ENCODE data around the gene AFAP1.
"Not testable (repeated sequence)": the region's sequence is repeated elsewhere in the genome, so short reads cannot be mapped to it uniquely, and the experiment has no call there.

The AFAP1 gene

GRCh38 chr4:7928711-7929110 lies 10.9 kb downstream of the AFAP1 start:
- H3K9me3 Mint-ChIP-seq: no peaks in the 10 kb centered on the region
- no peaks in the 10 kb centered on the region for H3K4me1 Mint-ChIP-seq
- no peaks in the 10 kb centered on the region for H3K36me3 Mint-ChIP-seq
- peaks cover 25 to 54% of the 10 kb centered on the region in 2 donors for H3K27me3 Mint-ChIP-seq
- DNase-seq (no peak), ATAC-seq (replicated peaks) (no peak)
- H3K27ac Mint-ChIP-seq: no peak overlapping the region
- H3K4me3 Mint-ChIP-seq: no peak overlapping the region

DNA sequence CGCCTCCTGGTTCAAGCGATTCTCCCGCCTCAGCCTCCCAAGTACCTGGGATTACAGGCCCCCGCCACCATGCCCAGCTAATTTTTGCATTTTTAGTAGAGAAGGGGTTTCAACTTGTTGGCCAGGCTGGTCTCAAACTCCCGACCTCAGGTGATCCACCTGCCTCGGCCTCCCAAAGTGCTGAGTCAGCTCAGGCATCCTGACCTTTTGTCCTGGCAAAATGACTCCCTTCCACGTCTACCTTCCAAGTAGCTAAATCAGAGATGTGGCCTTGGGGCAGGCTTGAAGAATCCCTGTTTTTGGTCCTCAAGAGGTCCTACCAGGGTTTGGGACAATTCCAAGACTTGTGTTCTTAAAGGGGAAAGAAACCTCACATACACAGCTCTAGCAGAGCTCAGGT lies 12.8 kb downstream of the AFAP1 start:
- Mint-ChIP-seq H3K36me3 (no peaks in the 10 kb centered on the region), H3K9me3 (no peaks in the 10 kb centered on the region), H3K27ac (no peak overlapping the region), H3K27me3 (peaks cover 18 to 40% of the 10 kb centered on the region in 2 donors), H3K4me1 (no peaks in the 10 kb centered on the region), H3K4me3 (no peak overlapping the region)
- DNase-seq (no peak), ATAC-seq (replicated peaks) (no peak)

DNA sequence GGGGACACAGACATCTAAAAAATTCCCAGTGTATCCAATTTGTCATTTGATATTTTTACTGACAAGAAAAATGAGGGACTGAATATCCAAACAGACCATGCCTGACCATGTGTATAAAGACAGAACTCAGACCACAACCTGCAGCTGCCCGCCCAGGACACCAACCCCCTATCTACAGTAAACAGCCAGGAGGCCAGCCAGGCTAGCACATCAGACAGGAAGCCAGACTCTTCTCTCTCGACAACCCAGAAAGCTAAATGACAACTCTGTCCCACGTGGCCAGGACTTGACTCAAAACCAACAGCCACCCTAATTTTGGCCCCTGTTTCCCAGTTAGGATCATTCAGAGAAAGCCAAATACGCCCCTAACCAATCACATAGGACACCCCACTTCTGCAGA lies 15.1 kb downstream of the AFAP1 start:
- ATAC-seq (replicated peaks) (no peak), DNase-seq (no peak)
- no peaks in the 10 kb centered on the region for H3K36me3 Mint-ChIP-seq
- H3K27me3 Mint-ChIP-seq: peaks cover 6 to 22% of the 10 kb centered on the region in 2 donors
- no peak overlapping the region for H3K27ac Mint-ChIP-seq
- no peaks in the 10 kb centered on the region for H3K9me3 Mint-ChIP-seq
- H3K4me3 Mint-ChIP-seq: no peak overlapping the region
- no peaks in the 10 kb centered on the region for H3K4me1 Mint-ChIP-seq

GRCh38 chr4:7924163-7924562 lies 15.5 kb downstream of the AFAP1 start:
- H3K4me3 Mint-ChIP-seq: no peak overlapping the region
- H3K27ac Mint-ChIP-seq: no peak overlapping the region
- H3K9me3 Mint-ChIP-seq: no peaks in the 10 kb centered on the region
- DNase-seq (no peak), ATAC-seq (replicated peaks) (no peak)
- H3K27me3 Mint-ChIP-seq: peaks cover 2 to 18% of the 10 kb centered on the region in 2 donors
- H3K36me3 Mint-ChIP-seq: no peaks in the 10 kb centered on the region
- H3K4me1 Mint-ChIP-seq: no peaks in the 10 kb centered on the region

GRCh38 chr4:7922466-7922865 lies 17.2 kb downstream of the AFAP1 start:
- DNase-seq (no peak), ATAC-seq (replicated peaks) (no peak)
- no peak overlapping the region for H3K4me3 Mint-ChIP-seq
- no peaks in the 10 kb centered on the region for H3K36me3 Mint-ChIP-seq
- peaks cover 3 to 7% of the 10 kb centered on the region in 2 donors for H3K27me3 Mint-ChIP-seq
- no peaks in the 10 kb centered on the region for H3K4me1 Mint-ChIP-seq
- H3K9me3 Mint-ChIP-seq: no peaks in the 10 kb centered on the region
- no peak overlapping the region for H3K27ac Mint-ChIP-seq

GRCh38 chr4:7918981-7919380 lies 20.7 kb downstream of the AFAP1 start:
- Mint-ChIP-seq H3K9me3 (no peaks in the 10 kb centered on the region), H3K4me1 (peaks cover 0 to 7% of the 10 kb centered on the region in 2 donors), H3K27ac (no peak overlapping the region)

GRCh38 chr4:7918187-7918586 lies 21.5 kb downstream of the AFAP1 start:
- peaks cover 20 to 24% of the 10 kb centered on the region in 2 donors for H3K27me3 Mint-ChIP-seq
- not testable (repeated sequence) for H3K9me3 Mint-ChIP-seq; H3K27ac Mint-ChIP-seq; ATAC-seq (replicated peaks); DNase-seq; H3K4me3 Mint-ChIP-seq; H3K36me3 Mint-ChIP-seq; H3K4me1 Mint-ChIP-seq

More at GRCh38 chr4:7918981-7919380, 20.7 kb downstream of the AFAP1 start:
- ATAC-seq (replicated peaks) (no peak), DNase-seq (no peak)
- Mint-ChIP-seq H3K4me3 (no peak overlapping the region), H3K27me3 (peaks cover 21 to 24% of the 10 kb centered on the region in 2 donors), H3K36me3 (no peaks in the 10 kb centered on the region)

DNA sequence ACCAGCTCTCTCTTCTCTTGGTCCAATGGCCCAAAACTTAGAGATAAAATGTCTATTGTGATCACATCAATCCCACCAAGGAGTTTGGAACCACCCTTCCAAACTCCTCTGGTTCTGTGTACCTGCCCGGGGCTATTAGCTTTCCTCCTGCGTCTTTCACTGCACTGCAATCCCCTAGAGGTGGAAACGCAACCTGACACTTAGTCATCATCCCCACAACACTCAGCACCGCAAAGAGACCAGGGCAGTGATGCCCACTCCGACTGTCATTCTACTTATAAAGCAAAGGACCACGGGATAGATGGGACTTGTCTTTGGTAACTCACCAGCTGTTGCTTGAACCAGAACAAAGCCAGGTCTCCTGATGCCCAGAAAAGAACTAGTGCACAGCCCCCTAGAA lies 22.0 kb downstream of the AFAP1 start:
- Mint-ChIP-seq H3K27me3 (peaks cover 22 to 28% of the 10 kb centered on the region in 2 donors), H3K9me3 (no peaks in the 10 kb centered on the region), H3K27ac (no peak overlapping the region), H3K4me3 (no peak overlapping the region), H3K4me1 (peaks cover 0 to 7% of the 10 kb centered on the region in 2 donors), H3K36me3 (no peaks in the 10 kb centered on the region)
- no peak for ATAC-seq (replicated peaks)
- DNase-seq: no peak

- no peaks in the 10 kb centered on the region for H3K36me3 Mint-ChIP-seq
- no peak for ATAC-seq (replicated peaks)
- H3K27me3 Mint-ChIP-seq: peaks cover 34 to 38% of the 10 kb centered on the region in 2 donors
- no peak overlapping the region for H3K27ac Mint-ChIP-seq
- peaks cover 0 to 7% of the 10 kb centered on the region in 2 donors for H3K4me1 Mint-ChIP-seq
- H3K9me3 Mint-ChIP-seq: no peaks in the 10 kb centered on the region
- no peak overlapping the region for H3K4me3 Mint-ChIP-seq
- no peak for DNase-seq
Observed at GRCh38 chr4:7915875-7916242, 23.8 kb downstream of the AFAP1 start.

- DNase-seq: no peak
- H3K36me3 Mint-ChIP-seq: no peaks in the 10 kb centered on the region
- H3K27ac Mint-ChIP-seq: no peak overlapping the region
- no peaks in the 10 kb centered on the region for H3K9me3 Mint-ChIP-seq
- peaks cover 0 to 7% of the 10 kb centered on the region in 2 donors for H3K4me1 Mint-ChIP-seq
- H3K4me3 Mint-ChIP-seq: no peak overlapping the region
- no peak for ATAC-seq (replicated peaks)
- H3K27me3 Mint-ChIP-seq: peaks cover 40 to 50% of the 10 kb centered on the region in 2 donors
Observed at GRCh38 chr4:7912826-7913225, 26.8 kb downstream of the AFAP1 start.

- DNase-seq (no peak), ATAC-seq (replicated peaks) (no peak)
- no peaks in the 10 kb centered on the region for H3K9me3 Mint-ChIP-seq
- no peaks in the 10 kb centered on the region for H3K36me3 Mint-ChIP-seq
- H3K4me3 Mint-ChIP-seq: no peak overlapping the region
- H3K27me3 Mint-ChIP-seq: peaks cover 31 to 56% of the 10 kb centered on the region in 2 donors
- no peak overlapping the region for H3K27ac Mint-ChIP-seq
- peaks cover 0 to 7% of the 10 kb centered on the region in 2 donors for H3K4me1 Mint-ChIP-seq
Observed at GRCh38 chr4:7910952-7911578, 28.6 kb downstream of the AFAP1 start.

GRCh38 chr4:7910263-7910896 lies 29.3 kb downstream of the AFAP1 start:
- peaks cover 0 to 6% of the 10 kb centered on the region in 2 donors for H3K4me1 Mint-ChIP-seq

GRCh38 chr4:7909463-7910262 lies 30.0 kb downstream of the AFAP1 start:
- Mint-ChIP-seq H3K4me1 (no peaks in the 10 kb centered on the region), H3K9me3 (no peaks in the 10 kb centered on the region), H3K4me3 (no peak overlapping the region), H3K27me3 (peaks cover 29 to 58% of the 10 kb centered on the region in 2 donors), H3K27ac (no peak overlapping the region), H3K36me3 (no peaks in the 10 kb centered on the region)
- DNase-seq (no peak), ATAC-seq (replicated peaks) (no peak)

More at GRCh38 chr4:7910263-7910896, 29.3 kb downstream of the AFAP1 start:
- H3K27me3 Mint-ChIP-seq: peaks cover 35 to 59% of the 10 kb centered on the region in 2 donors
- H3K27ac Mint-ChIP-seq: no peak overlapping the region
- no peak for DNase-seq
- no peaks in the 10 kb centered on the region for H3K36me3 Mint-ChIP-seq
- ATAC-seq (replicated peaks): no peak
- no peaks in the 10 kb centered on the region for H3K9me3 Mint-ChIP-seq
- no peak overlapping the region for H3K4me3 Mint-ChIP-seq

GRCh38 chr4:7908668-7909067 lies 31.0 kb downstream of the AFAP1 start:
- Mint-ChIP-seq H3K36me3 (no peaks in the 10 kb centered on the region), H3K4me3 (no peak overlapping the region), H3K27me3 (peaks cover 23 to 56% of the 10 kb centered on the region in 2 donors), H3K27ac (no peak overlapping the region), H3K9me3 (no peaks in the 10 kb centered on the region), H3K4me1 (no peaks in the 10 kb centered on the region)
- no peak for ATAC-seq (replicated peaks)
- DNase-seq: no peak

DNA sequence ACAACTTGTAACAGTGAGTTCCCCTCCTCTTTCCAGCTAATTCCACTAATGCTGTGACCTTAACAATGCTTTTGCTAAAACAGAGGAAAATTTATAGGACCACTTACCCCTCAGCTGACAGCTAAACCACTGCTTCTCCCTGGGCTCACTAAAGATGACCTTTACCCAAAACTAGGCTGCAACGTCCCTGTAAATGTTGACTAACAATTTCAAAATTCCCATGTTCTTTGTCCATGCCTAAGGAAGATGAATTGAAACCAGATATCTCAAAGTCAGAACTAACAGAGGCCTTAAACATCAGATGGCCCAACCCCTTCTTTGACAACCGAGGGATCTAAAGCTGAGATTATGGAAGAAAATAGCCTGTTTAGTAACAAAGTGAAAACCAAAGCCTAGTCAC lies 32.5 kb downstream of the AFAP1 start:
- H3K27me3 Mint-ChIP-seq: peaks cover 23 to 56% of the 10 kb centered on the region in 2 donors
- no peaks in the 10 kb centered on the region for H3K36me3 Mint-ChIP-seq
- DNase-seq: no peak
- no peaks in the 10 kb centered on the region for H3K9me3 Mint-ChIP-seq
- H3K4me1 Mint-ChIP-seq: no peaks in the 10 kb centered on the region
- ATAC-seq (replicated peaks): no peak
- no peak overlapping the region for H3K4me3 Mint-ChIP-seq
- no peak overlapping the region for H3K27ac Mint-ChIP-seq

Data from stimulated activated naive B cell treated with anti-CD40 and anti-IgM and Interleukin-4, amounts not matched to agents 10 μg/mL and 1 μg/mL and 100 μg/mL, for 72 hours (primary cell).